ENCODE data around the gene PRPF18. TPM values are rescaled to one million over a fixed set of nuclear protein-coding genes. Genes with fewer than 3 reads are reported as not detected.

Gene PRPF18
- total RNA-seq, 1 donor from 2014 or later = 26.1 TPM

DNA sequence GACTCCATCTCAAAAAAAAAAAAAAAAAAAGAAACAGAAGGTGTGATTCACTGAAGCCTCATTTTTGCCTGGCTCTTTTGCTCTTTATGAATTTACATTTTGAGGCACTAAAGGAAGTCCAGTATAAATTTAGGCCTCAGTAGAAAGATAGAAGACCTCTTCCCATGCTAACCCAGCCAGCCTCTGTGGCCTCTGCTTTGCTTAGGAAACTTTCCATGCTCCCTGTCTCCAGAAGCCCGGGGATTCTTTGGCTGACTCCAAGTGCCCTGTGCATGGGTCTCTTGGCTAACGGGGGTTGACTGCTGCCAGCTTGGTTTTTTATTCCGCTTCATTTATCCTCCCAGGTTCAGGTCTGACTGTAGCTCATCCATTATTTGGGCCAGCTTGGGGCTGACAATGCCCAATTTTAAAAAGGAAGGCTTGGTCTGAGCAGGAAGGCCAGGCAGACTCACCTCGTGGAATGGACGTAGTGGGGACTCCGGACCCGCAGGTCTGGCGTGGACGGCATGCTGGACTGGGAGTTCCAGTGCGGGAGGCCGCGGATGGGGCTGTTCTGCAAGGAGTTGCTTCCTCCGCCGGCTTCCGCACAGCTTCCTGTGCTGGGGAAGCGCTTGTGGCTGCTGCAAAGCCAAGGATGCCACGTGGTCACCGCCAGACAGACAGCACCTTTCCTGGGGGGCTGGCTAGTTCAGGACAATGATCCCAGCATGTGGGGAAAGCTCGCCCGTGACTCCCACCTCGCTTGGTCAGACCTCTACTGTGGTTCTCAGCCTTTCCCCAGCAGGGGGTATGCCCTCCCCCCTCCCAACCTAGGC is 72.3 kb downstream of the PRPF18 start:
- intact Hi-C loops (cut with micrococcal nuclease) = no loop called here
- no peak for DNase-seq
- no peak for TF ChIP-seq CTCF (IDR thresholded peaks at IDR 0.05)
- ChIA-PET CTCF (interaction anchor here (0.7 to 1.7 kb wide), 8 partner anchors 10 to 526 kb away, joined by 3 to 22 read pairs (median 4); no protein-coding TSS in a partner anchor), POLR2A (interaction anchor here (0.6 kb wide), 1 partner anchor 118 kb away, joined by 3 read pairs; no protein-coding TSS in a partner anchor)
- Mint-ChIP-seq H3K36me3 (ENCODE audit: low read depth) (no peaks in the 10 kb centered on the region), H3K4me1 (peaks cover 11% of the 10 kb centered on the region), H3K4me3 (no peak overlapping the region), H3K27ac (no peak overlapping the region), H3K9me3 (no peaks in the 10 kb centered on the region), H3K27me3 (no peaks in the 10 kb centered on the region)
- ATAC-seq (ENCODE audit: low read depth) = no peak

GRCh38 chr10:13659887-13660550 is 73.3 kb downstream of the PRPF18 start:
- Mint-ChIP-seq H3K36me3 (ENCODE audit: low read depth) (no peaks in the 10 kb centered on the region), H3K27ac (no peak overlapping the region), H3K4me3 (no peak overlapping the region), H3K27me3 (no peaks in the 10 kb centered on the region), H3K4me1 (peaks cover 11% of the 10 kb centered on the region), H3K9me3 (no peaks in the 10 kb centered on the region)
- intact Hi-C loops (cut with micrococcal nuclease) = loop anchor here (1.0 to 5.0 kb wide), 4 partner anchors 53 to 527 kb away; no protein-coding TSS in a partner anchor
- DNase-seq (peak; percentile 63), ATAC-seq (ENCODE audit: low read depth) (peak; percentile 75)
- peak; percentile 83 for TF ChIP-seq CTCF (IDR thresholded peaks at IDR 0.05)
- POLR2A ChIA-PET = no interaction called here
- CTCF ChIA-PET = interaction anchor here (0.7 to 1.7 kb wide), 9 partner anchors 9 to 525 kb away, joined by 3 to 22 read pairs (median 4); no protein-coding TSS in a partner anchor

DNA sequence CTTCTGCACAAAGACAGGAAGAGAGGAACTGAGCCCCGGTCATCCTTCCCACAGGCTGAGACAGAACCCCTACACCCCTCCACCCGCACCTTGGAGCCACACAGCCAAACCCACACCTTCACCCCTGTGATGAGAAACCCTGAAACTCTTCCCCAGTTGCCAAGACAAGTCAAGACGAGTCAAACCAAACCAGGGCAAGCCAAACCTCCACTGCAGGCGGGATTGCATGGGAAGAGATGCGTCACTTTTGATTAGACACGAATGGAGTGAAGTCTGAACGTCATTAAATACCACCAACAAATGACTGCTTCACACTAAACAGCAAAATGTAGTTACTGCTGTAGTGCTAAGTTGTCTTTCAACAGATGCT is 73.8 kb downstream of the PRPF18 start:
- DNase-seq (no peak), ATAC-seq (ENCODE audit: low read depth) (no peak)
- no peak overlapping the region for H3K4me3 Mint-ChIP-seq
- intact Hi-C loops (cut with micrococcal nuclease) = loop anchor here (1.0 to 5.0 kb wide), 4 partner anchors 52 to 527 kb away; no protein-coding TSS in a partner anchor
- CTCF ChIA-PET = interaction anchor here (2.3 kb wide), 1 partner anchor 116 kb away, joined by 12 read pairs; no protein-coding TSS in a partner anchor
- H3K27ac Mint-ChIP-seq = no peak overlapping the region
- H3K4me1 Mint-ChIP-seq = peaks cover 11% of the 10 kb centered on the region
- no peaks in the 10 kb centered on the region for H3K36me3 Mint-ChIP-seq (ENCODE audit: low read depth)
- H3K27me3 Mint-ChIP-seq = no peaks in the 10 kb centered on the region
- POLR2A ChIA-PET = no interaction called here
- TF ChIP-seq CTCF (IDR thresholded peaks at IDR 0.05) = no peak
- H3K9me3 Mint-ChIP-seq = no peaks in the 10 kb centered on the region

GRCh38 chr10:13661256-13661655 is 74.5 kb downstream of the PRPF18 start:
- DNase-seq = no peak
- CTCF ChIA-PET = interaction anchor here (2.3 kb wide), 1 partner anchor 115 kb away, joined by 12 read pairs; no protein-coding TSS in a partner anchor

More at GRCh38 chr10:13661256-13661655, 74.5 kb downstream of the PRPF18 start:
- H3K9me3 Mint-ChIP-seq = no peaks in the 10 kb centered on the region
- TF ChIP-seq CTCF (IDR thresholded peaks at IDR 0.05) = no peak
- POLR2A ChIA-PET = no interaction called here
- H3K27ac Mint-ChIP-seq = no peak overlapping the region
- H3K36me3 Mint-ChIP-seq (ENCODE audit: low read depth) = no peaks in the 10 kb centered on the region
- intact Hi-C loops (cut with micrococcal nuclease) = loop anchor here (2.0 to 5.0 kb wide), 3 partner anchors 52 to 526 kb away; no protein-coding TSS in a partner anchor
- H3K4me1 Mint-ChIP-seq = peaks cover 11% of the 10 kb centered on the region
- ATAC-seq (ENCODE audit: low read depth) = no peak
- H3K27me3 Mint-ChIP-seq = no peaks in the 10 kb centered on the region
- H3K4me3 Mint-ChIP-seq = no peak overlapping the region
